GM04504 (cell line): Measurements from ENCODE around the gene RDH8.
A peak's percentile ranks its signal among the peaks of the same experiment; 100 is the strongest.

Experiments used
- DNase-seq: peaks from one replicate; pipeline ENCODE4 v3.0.0-alpha.2; 2012; ENCODE audit warnings: low read depth

The RDH8 gene

DNA sequence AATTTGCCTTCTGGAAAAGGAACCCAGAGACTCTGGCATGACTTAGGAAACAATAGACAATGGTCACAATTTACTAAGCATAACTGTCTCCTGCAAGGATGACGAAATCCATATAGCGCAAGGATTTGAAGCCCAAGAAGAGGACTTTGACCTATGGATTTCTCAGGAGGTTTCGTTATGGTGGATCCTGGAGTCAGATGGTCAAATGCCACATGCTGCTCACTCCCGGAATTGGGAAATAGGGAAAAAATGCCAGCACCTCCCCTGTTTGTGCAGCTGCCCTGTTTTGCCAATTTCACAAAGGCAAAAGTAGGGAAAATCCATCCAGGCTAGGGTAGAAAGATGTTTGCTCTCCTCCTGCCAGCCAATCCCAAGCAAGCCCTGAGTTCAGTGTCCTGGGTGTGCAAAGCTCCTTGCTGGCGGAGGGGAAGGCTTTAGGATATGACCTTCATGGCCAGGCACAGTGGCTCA is 23.4 kb downstream of the RDH8 start:
- no peak for DNase-seq

DNA sequence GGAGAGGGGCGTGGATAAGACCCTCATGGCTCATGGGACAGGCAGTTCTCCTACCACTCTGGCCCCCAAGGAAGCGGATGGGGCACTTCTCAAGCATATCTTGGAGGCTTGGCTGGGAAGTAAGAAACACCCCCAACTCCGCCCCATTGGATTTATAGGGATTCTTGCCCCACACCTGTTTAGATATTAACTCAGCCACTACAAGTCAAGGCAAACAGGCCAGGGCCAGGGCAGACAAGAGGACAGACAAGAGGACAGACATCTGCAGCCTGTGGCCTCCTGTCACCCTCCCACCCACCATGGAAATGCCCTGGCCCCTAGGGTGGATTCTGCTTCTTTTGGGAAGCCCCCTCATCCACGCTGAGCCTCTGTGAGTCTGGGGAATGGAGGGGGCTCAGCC is 24.1 kb downstream of the RDH8 start:
- no peak for DNase-seq

DNA sequence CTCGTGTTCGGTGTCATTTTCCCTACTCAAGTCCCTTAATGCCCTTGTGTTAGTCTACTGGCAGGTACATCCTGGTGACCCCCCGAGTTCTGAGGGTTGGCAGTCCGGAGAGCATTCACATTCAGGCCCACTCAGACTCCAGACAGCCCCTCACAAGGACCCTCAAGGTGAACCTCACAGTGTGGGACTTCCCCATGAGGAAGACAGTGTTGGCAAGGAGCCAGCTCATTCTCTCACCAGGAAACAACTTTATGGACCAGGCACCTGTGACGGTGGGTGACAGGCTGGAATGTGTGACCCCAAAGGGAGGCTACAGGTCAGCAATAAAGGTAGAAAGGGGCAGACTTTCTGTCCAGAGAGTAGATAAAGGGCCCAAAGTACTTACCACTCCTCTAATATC is 24.5 kb downstream of the RDH8 start:
- DNase-seq, result no peak

DNA sequence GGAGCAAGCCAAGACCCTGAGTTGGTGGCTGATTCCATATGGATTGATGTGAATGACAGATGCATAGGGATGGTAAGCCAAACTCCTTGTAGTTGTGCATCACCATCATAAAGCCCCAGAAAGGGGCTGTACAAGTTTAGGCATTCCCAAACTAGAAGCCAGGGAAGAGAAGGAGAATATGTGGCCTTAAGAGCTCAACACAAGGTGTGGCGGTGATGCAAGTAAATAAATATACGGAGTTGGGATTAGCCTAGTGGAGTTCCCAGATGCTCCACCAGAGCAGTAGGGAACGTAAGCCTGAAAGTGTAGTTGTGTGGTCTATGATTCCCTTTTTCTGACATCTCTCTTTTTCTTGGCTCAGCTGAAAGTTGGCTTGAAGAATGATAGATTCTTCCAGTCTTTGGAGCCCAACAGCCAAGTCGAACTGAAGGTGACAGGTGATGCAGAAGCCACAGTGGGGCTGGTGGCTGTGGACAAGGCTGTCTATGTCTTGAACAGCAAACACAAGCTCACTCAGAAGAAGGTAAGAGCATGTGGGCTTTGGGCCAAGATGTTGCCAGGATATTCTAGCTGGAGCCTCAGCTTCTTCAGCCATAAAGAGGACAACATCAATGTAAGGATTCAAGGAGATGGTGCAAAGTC is 30.1 kb downstream of the RDH8 start:
- peak; percentile 10 for DNase-seq

DNA sequence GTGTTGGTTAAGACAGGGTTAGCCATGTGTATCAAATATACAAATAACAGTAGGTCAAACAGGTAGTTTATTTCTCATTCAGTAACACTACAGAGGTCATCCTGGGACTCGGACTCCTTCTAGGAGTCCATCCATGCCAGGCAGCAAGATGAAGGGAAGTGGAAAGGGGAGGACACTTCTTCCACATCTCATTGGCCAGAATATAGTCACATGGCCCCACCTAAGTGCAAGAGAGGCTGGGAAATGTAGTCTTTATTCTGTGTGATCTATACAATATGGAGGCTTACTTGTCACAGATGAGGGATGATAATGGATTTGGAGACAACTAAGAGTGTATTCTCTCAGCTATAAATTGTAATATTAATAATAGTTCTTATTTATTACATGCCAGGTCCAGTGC is 31.1 kb downstream of the RDH8 start:
- DNase-seq, result no peak

DNA sequence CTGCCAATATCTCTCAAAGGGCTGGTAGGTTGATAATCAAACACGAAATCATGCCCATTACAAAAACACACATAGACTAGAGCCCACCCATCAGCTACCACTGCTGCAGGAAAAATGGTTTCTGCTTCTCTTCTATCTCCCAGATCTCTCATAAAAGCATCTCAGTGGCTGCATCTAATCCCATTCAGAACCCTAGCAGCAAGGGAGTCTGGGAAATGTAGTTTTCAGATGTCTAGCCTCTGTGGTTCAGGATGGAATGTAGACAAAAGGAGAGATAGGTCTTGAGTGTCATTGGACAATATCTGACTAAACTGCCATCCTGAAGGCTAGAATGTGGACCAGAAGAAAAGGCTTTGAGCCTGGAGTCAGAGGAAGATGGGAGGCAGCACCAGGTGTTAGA is 32.1 kb downstream of the RDH8 start:
- DNase-seq, result no peak

DNA sequence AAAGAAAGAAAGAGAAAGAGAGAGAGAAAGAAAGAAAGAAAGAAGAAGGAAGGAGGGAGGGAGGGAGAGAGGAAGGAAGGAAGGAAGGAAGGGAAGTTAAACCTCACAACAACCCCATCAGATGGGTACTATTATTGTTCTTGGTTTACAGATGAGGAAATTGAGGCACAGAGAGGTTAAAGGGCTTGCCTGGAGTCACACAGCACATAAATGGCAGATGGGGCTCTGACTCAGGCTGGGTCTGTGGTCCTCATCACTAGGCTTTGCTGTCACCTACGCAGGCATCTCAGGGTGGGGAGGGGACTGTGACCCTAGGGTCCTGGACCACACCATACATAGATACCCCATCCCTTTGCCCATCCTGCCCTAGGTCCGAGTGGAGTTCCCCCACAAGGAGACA is 36.3 kb downstream of the RDH8 start:
- no peak for DNase-seq

DNA sequence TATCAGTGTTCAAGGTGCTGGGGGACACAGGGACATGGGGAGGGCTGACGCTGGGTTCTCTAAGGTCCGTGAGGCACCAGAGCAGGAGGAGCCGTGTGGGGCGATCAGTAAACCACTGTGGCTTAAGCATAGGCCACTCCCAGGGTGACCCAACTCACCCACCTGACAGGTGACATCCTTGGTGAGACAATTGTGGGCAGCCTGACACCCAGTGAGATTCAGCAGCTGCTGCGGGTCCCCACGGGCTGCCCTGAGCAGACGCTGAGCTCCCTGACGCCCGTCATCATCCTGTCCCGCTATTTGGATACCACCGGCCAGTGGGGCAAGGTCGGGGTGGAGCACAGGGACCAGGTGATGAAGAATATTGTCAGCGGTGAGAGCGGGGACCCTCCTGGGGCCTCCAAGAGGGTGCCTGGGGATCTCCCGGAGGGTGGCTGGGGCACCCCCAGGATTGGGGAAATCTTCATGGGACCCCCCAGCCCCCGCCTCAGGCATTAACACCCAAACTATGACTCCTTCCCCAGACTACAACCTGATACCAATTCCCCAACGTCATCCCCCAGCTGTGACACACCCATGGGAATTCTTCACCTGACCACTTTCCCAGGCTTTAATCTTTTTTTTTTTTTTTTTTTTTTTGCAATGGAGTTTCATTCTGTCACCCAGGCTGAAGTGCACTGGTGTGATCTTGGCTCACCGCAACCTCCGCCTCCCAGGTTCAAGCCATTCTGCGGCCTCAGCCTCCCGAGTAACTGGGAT is 39.5 kb downstream of the RDH8 start:
- DNase-seq, result no peak

DNA sequence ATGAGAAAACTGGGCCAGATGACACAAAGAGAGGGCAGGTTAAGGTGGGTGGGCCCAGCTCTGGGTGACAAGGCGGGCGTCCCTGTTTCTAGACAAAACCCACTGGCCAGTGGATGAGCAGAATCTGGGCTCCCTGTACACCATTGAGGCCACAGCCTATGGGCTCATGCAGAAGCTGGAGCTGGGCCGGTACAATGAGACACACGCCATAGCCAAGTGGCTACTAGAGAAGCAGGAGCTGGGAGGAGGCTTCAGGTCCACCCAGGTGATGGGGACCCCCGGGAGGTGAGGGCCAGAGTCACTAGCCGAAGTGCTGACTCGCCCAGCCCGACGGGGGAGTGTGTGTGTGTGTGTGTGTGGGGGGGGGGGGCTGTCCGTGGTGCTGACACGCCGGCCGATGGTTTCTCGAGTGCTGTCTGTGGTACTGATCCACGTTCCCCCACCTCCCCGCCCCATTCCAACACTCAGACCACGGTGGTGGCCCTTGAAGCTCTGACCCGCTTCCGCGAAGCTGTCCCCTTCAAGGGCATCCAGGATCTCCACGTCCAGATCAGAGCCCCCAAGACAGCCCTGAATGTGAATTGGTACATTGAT is 48.5 kb downstream of the RDH8 start:
- DNase-seq, result no peak

DNA sequence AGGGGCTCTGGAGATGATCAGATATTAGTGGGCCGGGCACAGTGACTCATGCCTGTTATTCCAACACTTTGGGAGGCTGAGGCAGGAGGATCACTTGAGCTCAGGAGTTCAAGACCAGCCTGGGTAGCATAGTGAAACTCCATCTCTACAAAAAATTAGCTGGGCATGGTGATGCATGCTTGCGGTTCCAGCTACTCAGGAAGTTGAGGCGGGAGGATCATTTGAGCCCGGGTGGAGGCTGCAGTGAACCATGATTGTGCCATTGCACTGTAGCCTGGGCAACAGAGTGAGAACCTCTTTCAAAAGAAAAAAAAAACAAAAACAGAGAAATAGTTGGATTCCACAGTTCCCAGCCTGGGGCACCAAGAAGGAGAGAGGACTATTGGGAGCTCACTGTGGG is 54.9 kb downstream of the RDH8 start:
- DNase-seq, result no peak

DNA sequence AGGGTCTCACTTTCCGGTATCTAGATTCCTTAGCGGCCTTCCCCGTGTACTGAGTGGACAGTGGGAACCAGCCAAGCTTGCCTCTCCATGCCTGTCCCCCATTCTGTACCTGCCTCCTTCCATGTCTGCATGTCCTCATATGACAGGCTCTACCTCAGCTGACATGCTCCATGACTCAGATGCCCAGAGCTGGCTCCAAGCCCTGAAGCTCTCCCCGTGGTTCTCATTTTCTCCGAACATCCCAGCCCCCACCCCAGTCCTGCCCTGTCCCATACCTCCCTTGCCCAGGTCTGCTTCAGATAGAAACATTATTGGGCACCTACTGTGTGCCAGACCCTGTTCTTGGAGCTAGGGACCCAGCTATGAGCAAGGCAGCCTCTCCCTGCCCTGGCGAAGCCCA is 55.8 kb downstream of the RDH8 start:
- no peak for DNase-seq

DNA sequence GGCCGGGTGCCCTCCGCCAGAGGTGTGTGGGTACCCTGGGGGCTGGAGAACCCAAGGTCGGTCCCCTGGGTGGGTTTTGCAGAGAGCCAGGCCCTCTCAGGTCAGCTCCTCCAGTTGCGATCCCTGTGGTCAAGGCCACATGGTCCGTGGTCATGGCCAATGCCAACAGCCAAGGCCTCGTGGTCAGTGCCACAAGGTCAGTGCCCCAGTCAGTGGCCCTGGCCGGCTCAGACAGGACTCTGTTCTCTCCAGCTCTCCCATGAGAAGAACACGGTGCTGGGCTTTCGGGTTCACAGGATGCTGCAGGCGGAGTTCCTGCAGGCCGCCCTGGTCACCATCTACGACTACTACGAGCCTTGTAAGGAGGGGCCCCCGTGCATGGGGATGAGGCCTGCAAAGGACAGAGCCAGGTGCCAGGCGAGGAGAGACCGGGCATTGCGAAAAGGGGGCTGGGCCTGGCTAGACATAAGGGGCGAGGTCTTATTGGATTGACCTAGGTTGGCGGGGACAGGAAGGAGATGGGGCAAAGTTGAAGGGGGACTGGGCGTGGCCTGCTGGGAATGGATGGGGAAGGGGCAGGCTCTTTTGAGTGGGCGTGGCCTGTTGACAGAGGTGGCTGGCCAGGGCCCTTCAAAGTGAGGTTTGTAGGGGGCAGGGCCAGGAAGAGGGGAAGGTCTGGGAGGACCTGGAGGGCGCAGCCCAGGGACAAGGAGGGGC is 57.6 kb downstream of the RDH8 start:
- DNase-seq, result no peak
